GM12801 (cell line): ENCODE data around the gene OR52D1.

Source experiments
- TF ChIP-seq, protein P1 (sequence below): IDR thresholded peaks from one replicate; pipeline ENCODE4 v1.5.1; 2011; ENCODE audit warnings: control low read depth; ENCODE audit not compliant: insufficient read length; ENCODE audit errors: extremely low read depth

Gene OR52D1

DNA sequence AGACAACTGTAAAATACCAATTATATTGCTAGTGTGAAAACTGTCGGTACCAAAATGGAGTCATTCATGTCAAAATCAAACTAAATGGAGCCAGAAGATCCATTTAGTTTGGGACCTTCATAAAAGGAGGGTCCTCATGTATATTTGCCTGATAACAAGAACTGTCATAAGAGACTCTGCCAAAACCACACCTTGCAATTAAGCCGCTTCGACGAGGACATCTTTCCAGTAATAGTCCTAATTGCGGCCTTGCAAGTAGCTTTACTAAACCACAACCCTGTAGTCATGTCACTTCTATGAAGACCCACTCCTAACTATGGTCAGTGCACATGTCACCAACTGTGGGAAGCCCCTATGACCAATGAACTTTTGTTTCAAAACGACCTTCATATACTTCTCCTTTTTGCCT is 11.9 kb downstream of the OR52D1 start:
- TF ChIP-seq, protein P1, sequence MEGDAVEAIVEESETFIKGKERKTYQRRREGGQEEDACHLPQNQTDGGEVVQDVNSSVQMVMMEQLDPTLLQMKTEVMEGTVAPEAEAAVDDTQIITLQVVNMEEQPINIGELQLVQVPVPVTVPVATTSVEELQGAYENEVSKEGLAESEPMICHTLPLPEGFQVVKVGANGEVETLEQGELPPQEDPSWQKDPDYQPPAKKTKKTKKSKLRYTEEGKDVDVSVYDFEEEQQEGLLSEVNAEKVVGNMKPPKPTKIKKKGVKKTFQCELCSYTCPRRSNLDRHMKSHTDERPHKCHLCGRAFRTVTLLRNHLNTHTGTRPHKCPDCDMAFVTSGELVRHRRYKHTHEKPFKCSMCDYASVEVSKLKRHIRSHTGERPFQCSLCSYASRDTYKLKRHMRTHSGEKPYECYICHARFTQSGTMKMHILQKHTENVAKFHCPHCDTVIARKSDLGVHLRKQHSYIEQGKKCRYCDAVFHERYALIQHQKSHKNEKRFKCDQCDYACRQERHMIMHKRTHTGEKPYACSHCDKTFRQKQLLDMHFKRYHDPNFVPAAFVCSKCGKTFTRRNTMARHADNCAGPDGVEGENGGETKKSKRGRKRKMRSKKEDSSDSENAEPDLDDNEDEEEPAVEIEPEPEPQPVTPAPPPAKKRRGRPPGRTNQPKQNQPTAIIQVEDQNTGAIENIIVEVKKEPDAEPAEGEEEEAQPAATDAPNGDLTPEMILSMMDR = no peak

DNA sequence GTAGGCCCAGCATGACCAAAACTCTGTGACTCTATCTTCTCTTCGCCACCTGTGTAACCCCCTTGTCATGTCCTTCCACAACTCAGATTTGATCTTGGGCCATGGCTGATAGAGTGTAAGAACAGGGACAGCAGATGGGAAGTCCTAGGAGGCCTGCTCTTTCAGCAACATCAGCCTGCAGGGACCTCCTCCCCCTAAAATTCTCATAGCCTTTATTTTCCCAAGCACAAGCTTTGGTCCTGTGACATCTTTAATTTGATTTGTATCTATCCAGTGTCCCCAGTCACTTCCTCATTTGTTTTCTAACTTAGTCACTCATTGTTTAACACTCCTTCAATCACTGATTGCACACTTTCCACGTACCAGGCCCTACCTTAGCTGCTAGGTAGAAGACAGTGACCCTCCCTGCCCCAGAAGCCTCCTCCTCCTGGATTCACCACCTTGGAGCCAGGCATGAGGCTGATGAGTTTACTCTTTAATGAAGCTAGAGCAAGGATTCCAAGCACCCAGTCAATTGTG is 16.0 kb downstream of the OR52D1 start:
- TF ChIP-seq, protein P1 = no peak

DNA sequence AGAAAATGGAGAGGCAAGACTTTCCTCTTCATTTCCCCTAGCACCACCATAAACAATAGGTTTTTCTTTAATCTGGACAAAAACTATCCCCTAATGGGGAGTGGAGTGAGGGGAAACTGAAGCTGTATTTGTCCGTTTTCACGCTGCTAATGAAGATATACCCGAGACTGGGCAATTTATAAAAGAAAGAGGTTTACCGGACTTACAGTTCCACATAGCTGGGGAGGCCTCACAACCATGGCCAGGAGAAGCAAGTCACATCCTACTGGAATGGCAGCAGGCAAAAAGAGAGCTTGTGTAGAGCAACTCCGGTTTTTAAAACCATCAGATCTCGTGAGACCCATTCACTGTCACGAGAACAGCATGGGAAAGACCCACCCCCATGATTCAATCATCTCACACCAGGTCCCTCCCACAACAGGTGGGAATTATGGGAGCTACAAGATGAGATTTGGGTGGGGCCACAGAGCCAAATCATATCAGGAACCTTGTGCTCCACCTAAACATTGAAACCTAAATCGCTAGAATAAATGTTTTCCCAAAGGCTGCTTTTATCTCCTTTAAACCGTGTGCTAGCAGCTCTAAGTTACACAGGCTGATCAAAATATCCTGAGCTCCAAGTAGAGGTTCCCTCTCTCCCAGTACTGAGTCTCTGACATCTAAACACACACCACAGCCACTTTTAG is 17.0 kb downstream of the OR52D1 start:
- TF ChIP-seq, protein P1 = no peak

DNA sequence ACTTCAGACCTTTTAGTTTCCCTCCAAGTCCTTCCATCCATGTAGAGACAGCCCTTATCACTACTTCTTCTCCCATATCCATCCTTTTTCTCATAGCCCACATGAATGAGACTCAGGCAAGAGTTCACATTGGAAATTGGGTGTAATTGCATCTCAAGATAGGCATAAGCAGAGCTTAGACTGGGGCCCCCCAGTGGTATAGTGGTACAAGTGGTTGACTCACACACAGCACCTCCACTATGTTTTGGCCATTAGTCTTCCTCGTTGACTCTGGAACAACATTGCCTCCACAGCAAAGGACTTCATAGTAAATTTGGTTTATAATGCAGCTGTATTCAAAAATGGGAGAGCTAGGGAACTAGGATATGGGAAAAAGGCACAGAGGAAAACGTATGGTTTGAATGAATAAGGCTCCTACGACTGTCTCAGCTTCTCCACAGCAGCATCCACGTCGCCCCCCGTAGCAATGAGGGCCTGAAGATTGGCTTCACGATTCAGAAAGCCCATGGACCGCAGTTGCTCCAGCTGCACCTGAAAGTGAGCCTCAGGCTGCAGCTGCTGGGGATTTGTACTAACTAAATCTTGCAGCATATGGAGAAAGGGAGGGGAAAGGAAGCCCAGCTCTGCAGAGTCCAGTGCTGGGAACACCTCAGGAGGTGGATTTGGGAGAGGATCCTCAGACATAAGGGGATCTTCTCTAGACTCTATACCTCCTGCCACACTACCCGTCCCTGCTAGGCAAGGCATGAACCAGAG is 18.9 kb downstream of the OR52D1 start:
- TF ChIP-seq, protein P1 = no peak

DNA sequence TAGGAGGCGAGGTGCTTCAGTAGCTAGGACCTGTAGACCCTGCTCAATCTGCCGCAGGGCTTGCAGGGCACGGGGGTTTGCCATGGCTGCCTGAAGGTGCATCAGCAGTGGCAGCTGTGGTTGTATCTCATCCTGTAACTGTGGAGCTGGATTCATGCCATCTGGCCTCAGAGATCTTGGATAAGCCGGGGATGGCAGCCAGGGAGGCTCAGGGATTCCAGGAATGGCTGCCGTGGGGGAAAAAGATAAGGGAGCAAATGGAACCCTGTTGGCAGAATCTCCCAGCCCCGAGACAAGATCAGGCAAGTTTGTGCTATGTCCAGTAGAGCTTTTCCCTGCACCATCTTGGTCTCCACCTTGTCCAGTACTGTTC is 19.4 kb downstream of the OR52D1 start:
- TF ChIP-seq, protein P1 = no peak

DNA sequence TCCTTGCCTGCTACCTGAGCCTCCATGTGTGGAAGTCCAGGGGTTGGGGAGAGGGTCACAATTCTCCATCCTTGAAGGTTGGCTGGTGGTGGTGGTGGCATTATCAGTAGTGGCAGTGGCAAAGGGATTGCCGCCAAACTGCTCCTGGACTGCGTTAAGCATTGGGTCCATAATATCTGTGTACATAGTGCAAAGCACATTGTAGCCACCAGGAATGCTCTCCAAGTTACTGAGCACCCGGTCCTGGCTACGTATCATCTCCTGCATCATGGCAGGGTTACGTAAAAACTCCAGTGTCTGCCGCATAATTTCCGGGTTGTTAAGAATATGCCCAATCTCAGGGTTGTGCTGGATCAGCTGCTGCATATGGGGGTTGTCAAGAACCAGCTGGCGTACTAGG is 20.1 kb downstream of the OR52D1 start:
- TF ChIP-seq, protein P1 = no peak

DNA sequence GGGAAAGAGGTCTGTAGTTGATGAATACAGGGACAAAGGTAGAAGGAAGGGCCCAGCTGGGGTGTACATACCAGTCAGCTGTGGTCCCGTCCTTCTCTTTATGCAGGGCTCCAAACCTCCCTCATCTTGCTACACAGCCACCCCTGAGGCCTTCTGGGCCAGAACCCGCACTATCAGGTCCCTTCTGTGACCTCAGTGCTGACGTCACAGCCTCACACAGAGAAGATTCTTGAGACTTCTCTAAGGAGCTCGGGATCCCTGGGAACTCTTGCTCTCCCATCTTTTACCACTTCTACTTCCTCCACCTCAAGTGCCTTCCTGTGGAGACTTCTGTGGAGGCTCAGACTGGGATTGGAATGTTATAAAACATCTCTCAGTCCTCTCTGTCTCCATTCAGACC is 21.3 kb downstream of the OR52D1 start, which contains the start of gene UBQLN3:
UBQLN3 (minus strand) TSS at position 155 of the 400 bp plus-strand sequence. CDS start 399 bp downstream, outside the sequence.
- TF ChIP-seq, protein P1 = no peak
